Measurements from ENCODE around the gene PADI1.

PADI1 gene

GRCh38 chr1:17186216-17186909 is 18.6 kb upstream of the PADI1 start:
- TF ChIP-seq CTCF (conservative IDR thresholded peaks at IDR 0.05; ENCODE audit: low read depth), result no peak
- CTCF ChIA-PET, result no interaction called here
- POLR2A ChIA-PET (ENCODE audit: low non-redundant PET), result no interaction called here
- H3K27ac ChIP-seq, result peak overlapping the region; percentile 95
- no peak for DNase-seq (ENCODE audit: low spot score)

GRCh38 chr1:17187051-17187450 is 17.9 kb upstream of the PADI1 start:
- peak overlapping the region; percentile 95 for H3K27ac ChIP-seq
- TF ChIP-seq CTCF (conservative IDR thresholded peaks at IDR 0.05; ENCODE audit: low read depth), result no peak
- no peak for DNase-seq (ENCODE audit: low spot score)
- POLR2A ChIA-PET (ENCODE audit: low non-redundant PET), result no interaction called here
- CTCF ChIA-PET, result no interaction called here

GRCh38 chr1:17188217-17188616 is 16.7 kb upstream of the PADI1 start:
- TF ChIP-seq CTCF (conservative IDR thresholded peaks at IDR 0.05; ENCODE audit: low read depth), result no peak
- POLR2A ChIA-PET (ENCODE audit: low non-redundant PET), result no interaction called here

GRCh38 chr1:17188889-17189631 is 15.9 kb upstream of the PADI1 start:
- no peak for TF ChIP-seq CTCF (conservative IDR thresholded peaks at IDR 0.05; ENCODE audit: low read depth)
- ChIA-PET CTCF (no interaction called here), POLR2A (ENCODE audit: low non-redundant PET) (no interaction called here)
- no peak for DNase-seq (ENCODE audit: low spot score)
- peak overlapping the region; percentile 97 for H3K27ac ChIP-seq

More at GRCh38 chr1:17188217-17188616, 16.7 kb upstream of the PADI1 start:
- CTCF ChIA-PET, result no interaction called here
- H3K27ac ChIP-seq, result no peak overlapping the region
- DNase-seq (ENCODE audit: low spot score), result no peak

DNA sequence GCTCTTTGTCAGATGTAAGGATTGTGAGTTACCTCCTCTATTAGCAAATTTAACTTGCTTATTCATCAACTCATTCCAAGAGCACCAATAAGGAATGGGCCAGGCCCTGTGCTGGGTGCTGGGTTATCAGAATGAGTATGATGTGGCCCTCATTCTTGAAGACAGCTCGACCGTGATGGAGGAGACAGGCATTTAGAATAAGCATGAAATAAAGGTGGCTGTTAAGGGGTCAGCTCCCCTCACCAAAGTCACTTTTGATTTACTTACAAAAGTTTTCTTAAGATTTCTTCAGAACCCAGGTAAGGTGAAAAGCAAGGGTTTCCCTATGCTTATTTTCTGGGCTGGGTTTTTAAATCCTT is 15.3 kb upstream of the PADI1 start:
- H3K27ac ChIP-seq, result peak overlapping the region; percentile 97
- ChIA-PET POLR2A (ENCODE audit: low non-redundant PET) (no interaction called here), CTCF (no interaction called here)
- no peak for DNase-seq (ENCODE audit: low spot score)
- TF ChIP-seq CTCF (conservative IDR thresholded peaks at IDR 0.05; ENCODE audit: low read depth), result no peak

DNA sequence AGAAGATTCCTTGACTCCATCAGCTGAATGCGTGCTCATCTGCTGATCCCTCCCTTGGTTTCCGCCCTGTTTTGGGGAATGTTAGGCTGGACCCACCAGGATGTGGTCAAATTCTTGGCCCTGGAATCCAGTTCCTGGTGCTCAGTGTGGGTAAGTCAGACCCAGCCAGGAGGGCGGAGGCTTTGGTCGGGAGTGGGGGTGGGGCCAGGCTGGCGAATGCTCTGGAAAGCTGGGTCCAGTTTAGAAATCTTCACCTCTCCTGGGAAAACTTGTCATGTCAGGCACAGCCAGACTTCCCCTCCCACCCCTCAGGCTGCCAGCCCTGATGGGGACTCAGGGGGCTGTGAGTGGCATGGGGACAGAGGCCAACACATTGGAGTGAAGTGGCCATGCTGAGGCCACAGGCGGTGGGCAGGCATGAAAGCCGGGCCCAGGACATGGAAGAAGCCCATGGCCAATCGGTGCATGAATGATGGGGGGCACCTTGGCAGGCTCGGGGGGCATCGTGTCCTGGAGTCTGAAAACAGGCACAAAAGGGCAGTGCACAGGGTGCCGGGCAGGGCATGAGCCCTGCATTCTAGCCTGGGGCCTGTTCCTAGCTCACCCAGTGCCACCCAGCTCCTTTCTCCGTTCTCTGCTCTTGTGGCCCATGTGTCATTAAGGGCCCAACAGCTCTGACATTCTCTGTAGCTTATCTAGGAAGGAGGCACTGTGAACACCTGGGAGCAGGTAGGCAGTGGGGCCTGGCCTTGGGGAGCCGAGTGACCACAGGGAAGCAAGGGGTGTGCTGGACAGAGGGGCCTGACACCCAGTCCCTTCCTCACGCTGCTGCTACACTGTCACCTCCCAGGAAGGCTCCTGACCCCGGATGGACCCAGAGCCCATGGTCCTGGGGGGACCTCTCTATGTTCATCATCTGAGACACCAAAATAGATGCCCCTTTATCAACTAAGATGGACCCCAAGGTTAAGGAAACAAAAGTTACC is 14.6 kb upstream of the PADI1 start:
- peak; percentile 87 for DNase-seq (ENCODE audit: low spot score)

More for the DNA sequence above, 14.6 kb upstream of the PADI1 start:
- H3K27ac ChIP-seq, result peak overlapping the region; percentile 97
- ChIA-PET CTCF (no interaction called here), POLR2A (ENCODE audit: low non-redundant PET) (no interaction called here)
- TF ChIP-seq CTCF (conservative IDR thresholded peaks at IDR 0.05; ENCODE audit: low read depth), result no peak

All from RWPE1 (cell line).